GM18861 (cell line): ENCODE data around the gene EMX1.

Source experiments
- ATAC-seq: cut with Tn5 transposase; IDR thresholded peaks from one replicate; pipeline ENCODE4 v1.9.1; 2021; ENCODE audit not compliant: unreplicated experiment

Gene EMX1

DNA sequence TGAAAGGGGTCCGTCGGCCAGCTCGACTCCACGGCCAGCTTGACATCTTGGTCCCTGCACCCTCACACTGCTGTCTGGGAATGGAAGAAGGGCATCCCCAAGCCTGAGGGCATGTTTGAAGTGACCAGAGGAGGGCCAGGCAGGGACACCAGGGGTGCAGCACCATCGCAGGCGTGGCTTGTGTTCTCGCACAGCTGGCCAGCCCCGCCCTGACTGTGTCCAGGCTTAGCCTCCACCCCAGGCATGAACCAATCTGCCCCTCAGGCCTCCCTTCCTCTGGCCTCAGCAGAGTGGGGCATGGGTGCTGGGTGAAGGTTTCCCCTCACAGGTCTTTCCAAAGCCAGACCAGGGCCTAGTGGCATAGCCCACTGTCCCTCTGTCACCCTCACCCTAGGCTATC, 25.0 kb downstream of the EMX1 start:
- ATAC-seq: no peak

DNA sequence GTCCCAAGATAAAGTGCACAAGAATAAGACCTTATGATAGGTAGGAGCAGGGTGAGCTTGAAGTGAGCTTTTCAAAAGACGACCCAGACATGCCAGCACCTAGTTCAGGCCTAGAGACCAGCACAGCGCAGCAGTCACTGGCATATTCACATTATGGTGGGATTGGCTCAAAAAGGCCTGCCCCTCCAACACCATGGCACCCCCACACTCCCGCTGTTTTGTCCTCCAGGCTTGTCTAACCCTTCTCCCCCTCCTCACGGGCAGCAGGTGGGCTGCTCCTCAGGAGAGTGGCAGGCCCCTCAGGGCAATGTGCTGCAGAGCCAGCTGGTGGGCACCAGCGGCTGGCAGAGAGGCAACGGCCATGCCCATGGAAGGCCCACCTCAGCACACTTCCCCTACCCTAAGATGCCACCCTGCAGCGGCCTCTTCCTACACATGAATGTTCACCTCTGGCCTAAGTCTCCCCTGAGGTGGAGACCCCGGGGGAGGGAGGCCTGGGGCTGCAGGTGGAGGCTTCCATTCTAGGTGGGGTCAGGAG, 25.6 kb downstream of the EMX1 start:
- no peak for ATAC-seq

DNA sequence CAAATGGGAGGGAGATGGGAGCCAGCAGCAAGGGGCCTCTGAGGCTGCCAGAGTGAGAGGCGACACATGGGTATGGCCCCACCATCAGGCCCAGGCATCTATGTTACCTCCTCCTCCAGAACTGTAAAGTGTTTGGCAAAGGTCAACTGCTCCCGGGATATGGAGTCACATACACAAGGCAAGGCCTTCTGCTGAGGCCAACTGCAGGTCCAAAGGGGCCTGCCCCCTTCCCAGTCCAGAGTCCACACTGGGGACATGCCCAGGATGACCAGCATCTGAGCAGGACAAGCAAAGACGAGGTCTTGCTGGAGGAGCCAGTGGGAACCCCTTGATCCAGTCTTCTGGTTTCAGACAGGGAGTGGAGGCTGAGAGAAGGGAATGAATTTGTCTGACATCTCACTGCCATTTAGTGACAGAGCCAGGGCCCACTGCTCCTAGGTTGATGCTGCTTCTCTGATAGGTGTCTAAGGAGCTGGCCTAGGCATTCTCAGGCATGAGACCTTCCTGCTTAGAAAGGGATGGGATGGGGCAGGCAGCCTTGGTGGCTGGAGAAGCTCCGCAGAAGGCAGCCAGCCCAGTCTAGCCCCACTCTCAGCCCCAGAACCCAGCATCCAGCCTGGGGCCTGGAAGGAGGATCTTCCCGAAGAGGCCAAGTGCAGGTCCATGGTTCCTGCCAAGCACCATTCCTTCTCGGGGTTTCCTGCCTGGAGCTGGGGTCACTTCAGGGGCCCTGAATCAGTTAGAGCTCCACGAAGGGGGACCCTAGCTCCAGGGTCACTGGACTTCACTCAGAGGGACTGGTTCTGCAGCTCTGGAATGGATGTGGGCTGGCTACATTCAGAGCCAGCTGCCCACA, 26.4 kb downstream of the EMX1 start:
- ATAC-seq: no peak

DNA sequence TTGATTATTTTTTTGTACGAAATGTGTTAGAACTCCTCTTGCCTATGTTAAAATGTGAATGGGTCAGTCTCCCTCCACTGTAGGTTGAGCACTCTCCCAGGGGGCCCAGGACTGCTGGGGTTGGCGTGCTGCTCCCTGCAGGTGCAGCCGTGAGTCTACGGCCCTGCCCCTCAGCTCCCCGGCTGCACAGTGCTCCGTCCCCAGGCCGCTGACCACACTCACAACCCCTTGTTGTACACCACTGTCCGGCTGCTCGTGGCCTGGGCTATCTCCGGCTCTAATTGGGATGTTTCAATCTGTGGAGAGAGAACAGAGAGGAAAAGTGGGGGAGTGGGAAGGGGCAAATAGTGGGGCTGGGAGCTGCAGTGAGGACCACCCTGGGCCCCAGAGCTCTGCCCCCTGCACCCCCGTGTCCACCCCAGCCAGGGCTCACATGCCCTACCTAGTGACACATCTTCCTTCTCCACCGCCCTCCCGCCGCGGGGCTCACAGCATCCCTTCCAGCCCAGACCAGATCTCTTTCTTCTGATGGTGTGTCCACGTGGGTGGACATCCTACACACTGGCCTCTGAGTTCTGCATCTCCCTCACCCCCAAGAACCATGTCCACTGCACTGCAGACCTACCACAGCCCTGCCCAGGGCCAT, 27.6 kb downstream of the EMX1 start:
- ATAC-seq: no peak

DNA sequence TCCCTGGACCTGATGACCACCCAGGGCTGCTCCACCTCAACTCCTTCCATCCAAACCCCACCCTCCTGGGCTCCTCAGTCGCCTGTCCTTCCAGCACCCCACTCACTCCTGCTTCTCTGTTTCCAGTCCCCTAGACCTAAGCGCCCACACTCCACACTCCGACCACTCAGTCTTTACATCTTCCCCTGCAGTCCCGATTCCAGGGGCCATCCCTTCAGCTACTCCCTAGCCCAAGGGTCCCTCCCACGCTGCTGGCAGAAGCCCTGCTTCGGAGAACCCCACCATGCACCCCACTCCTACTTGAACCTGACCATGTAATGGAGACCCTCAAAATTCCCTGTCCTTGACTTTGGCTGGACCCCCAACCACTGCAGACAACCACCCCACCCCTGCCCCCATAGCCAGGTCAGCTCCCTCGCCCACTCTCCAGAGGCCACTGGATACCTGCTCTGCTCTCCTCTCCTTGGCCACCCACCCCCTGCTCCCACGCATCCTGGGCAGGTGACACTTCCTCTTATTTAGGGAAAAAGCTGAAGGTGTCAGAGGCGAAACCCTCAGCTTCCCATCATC, 28.2 kb downstream of the EMX1 start:
- no peak for ATAC-seq

DNA sequence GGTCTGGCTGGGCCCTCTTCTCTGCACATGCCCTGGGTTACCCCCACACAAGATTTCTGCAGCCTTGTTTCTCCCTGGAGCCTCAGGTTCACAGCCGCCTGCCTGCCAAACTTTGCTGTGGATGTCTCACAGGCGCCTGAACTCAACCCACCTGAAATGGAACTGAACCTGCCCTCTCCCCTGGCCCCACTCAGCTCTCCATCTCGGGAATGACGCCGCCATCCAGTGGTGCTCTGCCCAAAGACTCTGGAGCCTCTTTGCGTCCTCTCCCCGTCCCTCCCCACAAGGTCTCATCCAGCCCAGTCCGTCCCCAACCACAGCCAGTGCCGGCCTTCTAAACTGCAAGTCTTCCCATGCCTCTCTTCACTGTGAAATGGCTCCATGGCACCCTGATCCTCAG, 29.1 kb downstream of the EMX1 start:
- no peak for ATAC-seq

DNA sequence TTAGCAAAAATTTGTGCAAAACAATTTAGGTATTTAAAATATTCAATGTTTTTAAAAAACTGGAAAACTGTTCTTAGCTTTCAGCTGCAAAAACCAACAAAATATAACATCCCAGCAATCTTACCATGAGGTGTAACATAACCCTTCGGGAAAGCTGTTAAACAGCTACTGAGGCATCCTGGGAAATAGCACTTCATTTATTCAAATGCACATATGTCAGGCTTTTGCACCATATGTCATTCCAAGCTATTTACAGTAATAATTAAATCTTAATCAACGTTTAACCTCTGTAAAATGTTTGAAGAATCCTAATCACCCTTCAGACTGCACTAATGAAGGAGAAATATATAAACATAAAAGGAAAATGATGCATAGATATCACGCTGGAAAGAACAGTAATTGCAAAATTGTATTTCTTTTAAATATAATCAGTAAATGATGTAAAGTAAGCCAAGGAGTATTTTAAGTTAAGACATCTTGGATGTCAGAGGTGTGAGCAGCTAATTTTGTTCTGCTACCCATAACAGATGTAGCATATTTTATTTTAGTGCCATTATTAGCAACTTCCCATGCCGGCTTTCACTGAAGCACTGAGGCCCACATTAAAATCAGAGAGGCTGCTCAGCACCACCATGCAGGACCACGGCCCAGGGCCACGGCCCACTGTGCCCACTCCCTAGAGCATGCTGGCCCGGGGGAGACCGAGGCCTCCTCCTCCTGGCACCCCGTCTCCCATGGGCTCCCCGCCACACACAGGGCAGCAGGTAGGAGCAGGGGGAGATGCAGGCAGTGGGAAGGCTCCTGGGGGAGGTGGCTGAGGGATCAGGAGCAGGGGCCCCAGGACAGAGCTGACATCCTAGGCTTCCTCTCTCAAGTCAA, 30.9 kb downstream of the EMX1 start:
- no peak for ATAC-seq

DNA sequence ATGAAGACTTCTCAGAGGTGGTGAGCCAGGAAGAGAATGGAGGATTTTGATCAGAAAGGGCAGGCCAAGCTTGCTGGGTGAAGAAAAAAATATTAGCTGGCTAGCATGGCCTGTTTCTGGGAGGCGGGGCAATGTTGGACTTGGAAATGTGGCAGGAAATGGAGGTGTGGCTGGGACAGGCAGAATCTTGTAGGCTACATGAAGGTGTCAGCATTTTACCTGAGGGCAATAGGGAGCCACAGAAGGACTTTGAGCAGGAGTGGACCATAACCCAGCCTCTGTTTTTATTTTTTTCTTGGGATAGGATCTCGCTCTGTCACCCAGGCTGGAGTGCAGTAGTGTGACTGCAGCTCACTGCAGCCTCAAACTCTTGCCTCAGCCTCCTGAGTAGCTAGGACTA, 31.7 kb downstream of the EMX1 start:
- ATAC-seq: no peak

DNA sequence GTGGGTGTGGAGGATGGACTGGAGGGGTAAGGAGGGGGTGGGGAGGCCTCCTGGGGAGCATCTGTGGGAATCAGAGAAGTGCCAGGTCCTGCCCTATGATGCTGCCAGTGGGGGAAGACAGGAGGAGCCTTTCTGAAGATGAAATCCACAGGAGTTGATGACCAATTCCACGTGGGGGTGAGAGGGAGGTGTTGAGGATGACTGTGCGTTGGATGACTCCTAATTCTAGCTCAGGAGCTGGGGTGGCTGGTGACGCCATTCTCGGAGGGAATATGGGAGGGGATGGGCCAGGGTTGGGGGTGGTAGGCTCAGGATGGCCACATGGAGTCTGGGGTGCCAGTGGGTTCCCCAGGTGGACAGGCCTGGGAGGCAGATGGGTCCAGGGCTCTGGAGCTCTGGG, 32.3 kb downstream of the EMX1 start:
- no peak for ATAC-seq

DNA sequence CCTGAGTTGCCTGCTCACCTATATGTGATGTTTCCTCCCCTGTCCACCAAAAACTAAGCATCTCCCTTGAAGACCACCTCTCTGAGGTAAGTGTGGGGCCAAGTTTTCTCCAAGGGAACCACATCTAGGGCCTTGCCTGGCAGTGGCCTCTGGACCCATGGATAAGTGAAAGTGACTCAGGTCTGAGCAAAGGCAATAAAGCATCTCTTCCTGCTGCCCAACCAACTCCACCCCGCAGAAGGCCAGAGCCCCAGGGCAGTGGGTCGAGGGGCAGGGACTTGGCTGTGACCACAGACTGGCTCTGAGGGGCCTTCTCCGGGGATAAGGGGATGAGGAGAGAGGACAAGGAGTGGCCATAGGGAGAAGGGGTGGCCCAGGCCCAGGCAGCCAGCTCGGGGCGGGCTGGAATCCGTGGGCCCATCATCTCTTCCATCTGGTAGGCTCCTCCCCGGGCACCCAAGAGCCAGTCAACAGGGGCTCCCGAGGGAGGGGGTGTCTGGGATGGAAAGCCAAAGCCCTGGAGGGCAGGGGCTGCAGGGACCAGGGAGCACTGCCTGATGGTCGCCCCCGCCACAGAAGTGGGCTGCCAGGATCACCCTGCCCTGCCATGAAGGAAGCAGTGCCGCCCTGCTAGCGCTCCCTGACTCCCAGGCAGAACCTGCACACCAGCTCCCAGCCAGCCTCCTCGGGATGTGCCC, 33.4 kb downstream of the EMX1 start:
- no peak for ATAC-seq

DNA sequence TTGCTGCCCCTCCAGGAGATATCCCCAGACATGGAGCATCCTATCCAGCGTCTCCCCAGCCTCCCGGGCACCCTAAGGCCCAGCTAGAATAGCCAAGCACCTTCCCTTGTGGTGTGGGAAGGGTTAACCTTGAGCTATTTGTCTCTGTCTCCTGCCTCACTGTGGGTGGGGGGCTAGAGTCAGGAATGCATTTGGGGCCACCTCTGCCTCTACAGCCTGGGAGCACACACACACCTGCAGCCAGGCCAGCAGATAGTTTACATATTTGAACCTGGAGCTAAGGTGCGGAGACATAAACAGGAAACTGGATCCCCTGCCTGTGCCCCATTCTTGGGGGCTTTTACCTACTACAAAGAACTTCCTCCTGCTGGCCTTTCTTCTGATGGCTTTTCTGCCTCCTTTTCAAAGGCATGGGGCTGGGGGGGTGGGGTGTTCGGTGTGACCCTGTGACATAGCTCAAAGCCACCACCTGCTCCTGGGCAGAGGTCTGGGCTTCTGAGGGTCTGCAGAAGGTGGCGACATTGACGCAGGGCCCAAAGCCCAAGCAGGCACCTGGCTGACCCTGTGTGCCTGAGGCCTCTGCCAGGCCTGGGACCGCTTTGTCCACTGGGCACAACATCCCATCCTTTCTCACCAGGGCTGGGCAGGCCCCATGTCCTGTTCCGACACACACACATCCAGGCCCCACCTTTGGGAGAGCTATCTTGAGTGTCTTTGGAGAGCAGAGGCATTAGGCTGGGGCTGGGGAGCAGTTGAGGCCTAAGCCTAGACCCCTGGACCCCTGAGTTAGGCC, 34.2 kb downstream of the EMX1 start:
- no peak for ATAC-seq

DNA sequence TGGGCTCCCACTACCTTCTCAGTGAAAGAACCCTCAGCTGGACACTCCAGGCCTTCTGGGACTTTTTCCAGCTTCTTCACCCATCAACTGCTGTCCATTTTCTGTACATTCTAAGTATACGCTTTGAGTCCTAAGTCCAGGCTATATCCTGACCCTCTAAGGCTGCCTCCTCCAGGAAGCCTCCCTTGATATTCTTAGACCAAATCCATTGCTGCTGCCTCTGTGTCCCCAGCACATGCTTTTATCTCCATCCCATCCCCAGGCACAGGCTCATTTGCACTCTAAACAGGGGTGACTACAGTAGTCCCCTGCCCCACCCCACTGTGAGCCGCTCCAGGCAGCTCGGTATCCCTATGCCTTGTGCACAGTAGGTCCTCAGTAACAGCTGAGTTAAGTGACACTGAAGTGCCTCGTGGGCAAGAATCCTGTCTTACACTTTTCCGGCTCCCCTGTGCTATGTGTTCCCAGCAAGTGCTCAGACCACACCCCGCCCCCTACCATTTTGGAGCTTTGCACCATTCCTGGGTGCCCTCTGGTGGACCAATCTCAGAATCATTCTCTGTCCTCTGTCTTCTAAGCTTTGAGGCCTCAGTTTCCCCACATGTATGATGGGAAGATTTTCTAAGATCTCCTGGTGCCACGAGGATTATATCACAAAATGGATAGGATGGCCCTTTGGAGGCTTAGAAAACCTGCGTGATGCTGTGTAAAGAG, 34.9 kb downstream of the EMX1 start:
- no peak for ATAC-seq

DNA sequence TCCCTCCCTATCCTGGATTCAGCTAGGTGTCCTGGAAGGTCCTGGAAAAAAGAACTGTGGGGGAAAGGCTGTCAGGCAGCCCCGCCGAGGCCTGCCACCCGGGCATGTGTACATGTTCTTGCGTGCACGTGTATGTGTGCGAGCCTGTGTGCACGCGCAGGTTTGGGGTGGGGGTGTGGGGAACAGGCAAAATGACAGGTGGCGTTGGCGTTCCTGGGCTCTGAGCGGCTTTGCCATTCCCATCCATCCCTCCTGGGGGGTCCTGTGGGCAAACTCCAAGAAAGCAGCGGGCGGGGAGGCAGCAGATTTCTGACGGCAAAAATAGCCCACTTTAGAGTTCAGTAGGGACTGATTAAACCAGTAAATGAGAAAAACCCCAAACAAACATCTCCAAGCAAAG, 35.6 kb downstream of the EMX1 start:
- ATAC-seq: no peak

DNA sequence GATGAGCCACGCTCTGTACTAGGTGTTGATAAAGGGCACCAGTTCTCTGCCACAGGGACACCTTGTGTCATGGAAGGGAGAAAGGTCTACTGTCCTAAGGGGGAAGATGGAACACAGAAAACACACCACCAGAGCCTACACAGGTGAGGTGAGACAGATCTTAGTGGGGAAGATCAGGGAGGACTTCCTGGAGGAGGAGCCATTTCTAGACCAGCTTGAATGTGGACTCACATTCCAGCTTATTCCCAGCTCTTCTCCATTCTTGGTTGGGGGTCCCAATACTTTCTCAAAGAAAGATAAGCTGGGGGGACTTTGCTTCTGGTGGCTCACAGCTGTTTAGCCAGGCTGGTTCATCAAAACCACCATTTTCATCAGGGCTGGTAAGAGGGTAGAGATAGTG, 36.2 kb downstream of the EMX1 start:
- no peak for ATAC-seq

DNA sequence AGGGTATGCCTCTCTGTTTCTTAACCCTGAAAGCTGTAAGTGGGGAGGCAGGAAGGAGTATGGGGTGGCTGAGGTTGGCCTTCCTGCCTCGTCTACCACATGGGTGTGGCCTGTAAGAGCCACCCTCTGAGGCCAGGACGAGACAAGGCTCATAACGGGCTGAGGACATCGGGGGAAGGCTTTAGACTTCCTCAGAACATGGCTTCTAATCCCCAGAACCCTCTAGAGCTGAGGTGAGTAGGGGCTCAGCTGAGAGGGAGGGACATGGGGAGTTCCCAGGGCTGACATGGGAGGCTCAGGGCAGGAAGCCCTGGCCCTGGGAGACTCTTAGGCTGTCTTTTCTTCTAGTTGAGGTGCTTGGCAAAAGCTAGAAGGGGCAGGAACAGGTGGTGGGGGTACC, 36.7 kb downstream of the EMX1 start:
- peak; percentile 66 for ATAC-seq

DNA sequence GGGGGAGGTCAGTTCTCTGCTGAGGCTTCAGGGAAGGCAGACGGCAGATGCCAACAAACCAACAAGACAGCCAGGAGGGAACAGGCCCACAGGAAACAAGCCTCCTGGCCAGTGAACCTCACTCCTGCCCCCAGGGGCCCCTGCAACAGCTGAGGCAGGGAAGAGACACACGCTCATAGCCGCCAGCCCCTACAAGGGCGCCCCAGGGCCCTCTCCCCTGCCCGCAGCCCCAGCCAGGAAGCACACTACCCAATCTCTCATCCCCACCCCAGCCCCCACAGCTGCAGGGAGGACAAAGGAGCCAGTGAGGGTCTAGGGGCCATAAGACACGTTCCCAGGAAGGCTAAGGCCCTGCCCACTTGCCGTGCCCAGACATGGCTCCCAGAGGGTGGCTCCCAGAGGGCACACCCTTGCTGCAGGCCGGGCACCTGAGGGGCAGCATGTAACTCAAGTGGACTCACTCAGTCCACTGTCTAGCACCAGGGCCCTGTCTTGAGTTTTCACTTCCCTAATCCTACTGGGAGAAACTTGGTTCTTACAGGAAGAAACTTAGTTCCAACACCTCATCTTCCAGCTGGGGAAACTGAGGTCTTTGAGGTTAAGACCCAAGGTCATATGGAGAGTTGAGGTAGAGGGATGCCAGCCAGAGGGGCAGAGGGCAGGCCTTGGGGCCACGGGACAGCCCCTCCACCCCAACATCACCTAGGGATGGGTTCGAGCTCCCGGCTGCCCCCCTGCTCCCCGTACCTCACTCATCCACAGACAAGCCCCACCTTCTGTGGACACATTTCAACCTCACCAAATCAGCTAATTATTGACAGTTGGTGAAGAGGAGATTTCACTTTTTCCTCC, 37.3 kb downstream of the EMX1 start:
- ATAC-seq: no peak

DNA sequence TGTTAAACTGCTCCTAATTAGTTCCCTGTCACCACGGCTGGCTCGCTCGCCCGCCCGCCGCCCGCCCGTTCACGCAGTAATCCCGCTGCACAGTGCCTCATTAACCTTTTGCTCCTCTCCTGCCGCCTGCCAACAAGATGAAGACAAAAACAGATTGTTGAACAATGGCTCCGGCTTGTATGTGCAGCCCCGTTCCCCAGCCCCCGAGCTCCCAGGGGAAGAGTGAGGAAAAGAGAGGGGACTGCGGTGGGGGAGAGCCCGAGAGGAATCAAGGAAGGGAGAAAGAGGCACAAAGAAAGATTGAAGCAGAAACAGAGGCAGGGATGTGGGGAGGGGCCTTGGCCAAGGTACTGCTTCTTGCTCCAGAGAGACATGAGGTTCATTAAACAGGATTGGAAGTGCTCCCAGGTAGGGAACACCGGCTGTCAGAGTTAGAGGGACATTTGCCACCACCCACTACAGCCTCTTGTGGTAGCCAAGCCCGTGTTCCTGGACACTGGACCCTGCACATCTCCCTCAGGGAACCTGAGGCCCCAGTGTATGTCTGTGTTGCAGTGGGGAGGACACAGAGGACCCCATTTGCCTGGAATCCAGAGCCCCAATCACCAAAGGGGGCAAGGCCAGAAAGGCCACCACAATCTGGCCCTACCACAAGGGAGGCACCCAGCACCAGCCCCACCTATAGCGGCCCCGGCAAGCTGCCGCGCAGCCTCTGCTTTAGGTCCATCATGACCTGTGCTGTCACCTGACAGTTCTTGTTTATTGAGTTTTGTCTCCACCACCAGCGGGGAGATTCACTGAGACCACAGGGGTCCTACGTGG, 38.1 kb downstream of the EMX1 start:
- ATAC-seq: no peak
